GM21737 (cell line): ENCODE measurements around the gene MKKS.
A peak's percentile ranks its signal among the peaks of the same experiment; 100 is the strongest.

Source experiments
- ATAC-seq: cut with Tn5 transposase; IDR thresholded peaks from one replicate; pipeline ENCODE4 v1.9.1; 2021; ENCODE audit warnings: mild to moderate bottlenecking, moderate library complexity; ENCODE audit not compliant: unreplicated experiment

Gene MKKS

GRCh38 chr20:10453241-10453640 is 19.2 kb upstream of the MKKS start:
- ATAC-seq = peak; percentile 86

DNA sequence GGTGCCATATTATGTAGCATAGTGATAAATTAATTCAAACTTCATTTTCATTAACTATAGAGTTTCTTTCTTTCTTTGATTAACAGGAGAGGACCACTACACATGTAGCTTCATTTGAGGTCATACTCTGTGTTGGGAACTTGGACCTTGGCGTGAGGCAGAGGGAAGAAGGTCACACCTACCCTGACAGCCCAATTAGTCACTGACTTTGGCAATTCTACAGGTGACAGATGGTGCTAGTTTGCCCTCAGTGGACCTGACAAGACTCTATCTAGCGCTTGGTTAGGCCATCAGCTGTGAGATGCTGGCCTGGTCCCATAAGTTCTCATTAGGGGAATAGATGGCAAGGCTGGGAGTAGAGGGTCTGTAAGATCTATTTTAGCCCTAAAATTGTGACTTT is 15.2 kb upstream of the MKKS start:
- ATAC-seq = no peak

GRCh38 chr20:10448270-10449156 is 14.5 kb upstream of the MKKS start:
- no peak for ATAC-seq

- peak; percentile 95 for ATAC-seq
Observed at GRCh38 chr20:10447028-10447427, 13.0 kb upstream of the MKKS start.

DNA sequence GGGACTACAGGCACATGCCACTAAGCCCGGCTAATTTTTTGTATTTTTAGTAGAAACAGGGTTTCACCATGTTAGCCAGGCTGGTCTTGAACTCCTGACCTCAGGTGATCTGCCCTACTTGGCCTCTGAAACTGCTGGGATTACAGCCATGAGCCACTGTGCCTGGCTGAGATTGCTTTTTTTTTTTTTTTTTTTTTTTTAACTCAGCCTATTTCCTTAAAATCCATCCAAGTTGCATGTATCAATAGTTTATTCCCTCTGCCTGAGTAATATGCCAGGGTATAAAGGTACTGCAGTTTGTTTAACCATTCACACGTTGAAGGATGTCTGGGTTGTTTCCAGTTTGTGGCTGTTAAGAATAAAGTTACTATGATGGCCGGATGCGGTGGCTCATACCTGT is 11.7 kb upstream of the MKKS start:
- no peak for ATAC-seq

- ATAC-seq = no peak
Observed at GRCh38 chr20:10443936-10444335, 9.9 kb upstream of the MKKS start.

- no peak for ATAC-seq
Observed at GRCh38 chr20:10438217-10438616, 4.2 kb upstream of the MKKS start.

GRCh38 chr20:10436053-10436699 is 2.2 kb upstream of the MKKS start:
- no peak for ATAC-seq

DNA sequence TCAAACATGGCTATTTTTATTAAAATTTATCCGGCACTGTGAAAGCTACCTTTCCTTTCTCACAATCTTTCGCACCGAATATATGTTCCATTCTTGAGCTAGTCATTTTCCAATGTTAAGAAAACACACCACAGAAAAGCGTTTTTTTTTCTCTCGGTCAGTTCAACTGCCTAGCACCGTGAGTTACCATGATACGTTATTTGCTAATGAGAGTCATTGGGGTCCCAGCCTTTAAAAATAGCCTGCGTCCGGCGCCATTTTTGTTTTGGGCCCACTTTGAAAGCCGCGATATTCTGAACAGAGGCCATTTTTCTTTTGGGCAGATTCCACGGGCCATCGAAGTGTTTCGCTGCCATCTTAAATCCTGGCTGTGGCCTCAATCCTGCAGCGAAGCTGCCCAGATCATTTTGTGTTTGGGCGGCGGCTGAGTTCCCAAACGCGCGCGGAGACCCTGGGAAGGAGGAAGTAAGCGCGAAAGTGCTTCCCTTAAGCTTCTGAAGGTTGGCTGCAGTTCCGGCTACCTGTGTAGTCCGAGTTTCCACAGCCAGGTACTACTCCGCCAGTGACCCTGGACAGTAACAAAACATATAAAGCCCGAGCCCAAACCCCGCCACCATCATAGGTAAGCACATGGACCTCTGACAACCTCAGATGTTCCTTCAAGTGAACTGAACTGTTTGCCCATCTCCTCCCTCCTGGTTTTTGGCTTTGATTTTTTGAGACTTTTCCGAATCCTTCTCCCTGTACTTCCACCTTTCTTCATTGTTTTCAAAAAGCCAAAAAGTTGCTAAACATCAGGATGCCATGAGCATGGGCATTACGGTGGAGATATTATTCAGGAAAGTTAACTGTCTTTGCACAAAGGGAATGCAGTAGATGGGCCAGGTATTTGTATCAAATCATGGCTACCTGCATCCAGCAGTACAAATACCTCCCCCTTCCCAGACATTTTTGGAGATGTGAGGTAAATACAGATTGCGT is 1.1 kb upstream of the MKKS start, which contains the start of gene SLX4IP:
TSS of gene SLX4IP (plus strand) at position 474 of the 981 bp plus-strand sequence. CDS start 22,900 bp downstream, outside the sequence.
- ATAC-seq = peak; percentile 50

GRCh38 chr20:10434467-10434831 is 427 bp upstream of the MKKS start:
- peak; percentile 32 for ATAC-seq

DNA sequence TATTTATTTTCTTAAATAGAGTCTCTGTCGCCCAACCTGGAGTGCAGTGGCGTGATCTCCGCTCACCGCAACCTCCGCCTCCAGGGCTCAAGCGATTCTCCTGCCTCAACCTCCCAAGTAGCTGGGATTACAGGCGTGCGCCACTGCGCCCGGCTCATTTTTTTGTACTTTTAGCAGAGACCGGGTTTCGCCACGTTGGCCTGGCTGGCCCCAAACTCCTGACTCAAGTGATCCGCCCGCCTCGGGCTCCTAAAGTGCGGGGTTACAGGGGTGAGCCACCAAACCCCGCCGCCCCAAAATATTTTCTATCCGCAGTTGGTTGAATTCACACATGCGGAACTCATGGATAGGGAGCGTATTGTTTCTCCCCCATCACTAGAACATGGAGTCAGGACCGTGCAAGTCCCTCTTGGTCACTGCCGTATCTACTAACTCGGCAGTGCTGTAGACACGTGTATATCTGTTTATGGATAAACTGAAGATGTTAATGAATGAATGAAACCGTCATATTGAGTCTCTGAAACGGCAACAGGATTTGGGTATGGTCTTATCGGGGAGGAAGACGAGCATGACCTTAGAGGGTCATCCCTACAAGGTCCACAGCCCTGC is 904 bp downstream of the MKKS start:
- no peak for ATAC-seq

DNA sequence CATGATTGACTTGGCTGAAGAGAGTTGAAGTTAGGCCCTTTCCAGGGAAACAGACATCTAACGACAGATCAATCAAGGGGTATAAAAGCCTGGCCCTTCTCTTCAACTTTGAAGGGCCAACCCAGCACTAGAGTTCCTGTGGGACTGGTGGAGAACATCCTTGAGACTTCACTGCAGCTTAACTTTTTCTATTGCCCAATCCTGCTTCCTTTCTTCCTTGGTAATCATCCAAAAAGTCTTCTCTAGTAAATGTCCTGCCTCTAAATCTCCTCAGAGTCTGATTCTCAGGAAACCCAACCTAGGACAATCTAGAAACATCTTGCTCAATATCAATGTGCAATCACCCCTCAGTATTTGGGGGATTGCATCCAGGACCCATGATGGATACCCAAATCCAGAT is 1.9 kb downstream of the MKKS start:
- ATAC-seq = no peak

- ATAC-seq = no peak
Observed at GRCh38 chr20:10430704-10431103, 3.3 kb downstream of the MKKS start.

- no peak for ATAC-seq
Observed at GRCh38 chr20:10430000-10430466, 4.0 kb downstream of the MKKS start.

- ATAC-seq = no peak
Observed at GRCh38 chr20:10429443-10429981, 4.5 kb downstream of the MKKS start.

GRCh38 chr20:10428008-10428407 is 6.0 kb downstream of the MKKS start:
- no peak for ATAC-seq

GRCh38 chr20:10427060-10427692 is 6.8 kb downstream of the MKKS start:
- no peak for ATAC-seq

GRCh38 chr20:10423735-10424134 is 10.3 kb downstream of the MKKS start:
- ATAC-seq = peak; percentile 54

- ATAC-seq = no peak
Observed at GRCh38 chr20:10419550-10420133, 14.4 kb downstream of the MKKS start.
